K562 (cell line): Measurements from ENCODE around the gene DIAPH3.

Experiments
- PHF8 ChIP-seq: fragments of 200-600 bp; sonication (generic); IDR thresholded peaks from 2 replicates; pipeline ENCODE4 v1.6.1; 2012; ENCODE audit warnings: mixed run types, mild to moderate bottlenecking, inconsistent platforms, low read length, moderate library complexity, borderline replicate concordance
- SRSF9 ChIP-seq: fragments of 200-400 bp; formaldehyde crosslinking; IDR thresholded peaks from 2 replicates; pipeline ENCODE4 v1.6.1; 2017; ENCODE audit warnings: low read depth, low read length, borderline replicate concordance
- U2AF1 ChIP-seq: fragments of 200-400 bp; formaldehyde crosslinking; optimal IDR thresholded peaks from 2 replicates; pipeline ENCODE3; 2017; ENCODE audit warnings: mild to moderate bottlenecking, low read depth, low read length, moderate library complexity

- TF ChIP-seq PHF8, result no peak
- no peak for TF ChIP-seq U2AF1
- no peak for TF ChIP-seq SRSF9
These were observed 143.4 kb downstream of the DIAPH3 start for GRCh38 chr13:60020288-60020687.
